Stimulated activated effector memory CD8-positive, alpha-beta T cell treated with anti-CD3 and anti-CD28 coated beads, Interleukin-12 subunit alpha, Interleukin-12 subunit beta, amount 100 ng/mL, for 72 hours (primary cell): ENCODE measurements around the gene STUB1.

Source experiments
- ATAC-seq: fragments of 150-1000 bp; cut with Tn5 transposase; 2 replicates; pipeline ENCODE4 v1.10.0; 2021
- DNase-seq, 2 donors: peaks; one replicate each; pipeline ENCODE4 v3.0.0; 2021 to 2022; ENCODE audit warnings: low spot score in 2 of 2
- H3K27ac Mint-ChIP-seq: one replicate; pipeline ENCODE4 v1.8.0; 2022; ENCODE audit warnings: mild to moderate bottlenecking, mixed read lengths
- H3K36me3 Mint-ChIP-seq: one replicate; pipeline ENCODE4 v1.8.0; 2022; ENCODE audit warnings: mild to moderate bottlenecking, mixed read lengths
- H3K4me1 Mint-ChIP-seq: one replicate; pipeline ENCODE4 v1.8.0; 2022; ENCODE audit warnings: mixed read lengths
- H3K4me3 Mint-ChIP-seq: one replicate; pipeline ENCODE4 v1.8.0; 2022; ENCODE audit warnings: mild to moderate bottlenecking, mixed read lengths
- H3K9me3 Mint-ChIP-seq: one replicate; pipeline ENCODE4 v1.8.0; 2022; ENCODE audit warnings: mixed read lengths

The STUB1 gene

DNA sequence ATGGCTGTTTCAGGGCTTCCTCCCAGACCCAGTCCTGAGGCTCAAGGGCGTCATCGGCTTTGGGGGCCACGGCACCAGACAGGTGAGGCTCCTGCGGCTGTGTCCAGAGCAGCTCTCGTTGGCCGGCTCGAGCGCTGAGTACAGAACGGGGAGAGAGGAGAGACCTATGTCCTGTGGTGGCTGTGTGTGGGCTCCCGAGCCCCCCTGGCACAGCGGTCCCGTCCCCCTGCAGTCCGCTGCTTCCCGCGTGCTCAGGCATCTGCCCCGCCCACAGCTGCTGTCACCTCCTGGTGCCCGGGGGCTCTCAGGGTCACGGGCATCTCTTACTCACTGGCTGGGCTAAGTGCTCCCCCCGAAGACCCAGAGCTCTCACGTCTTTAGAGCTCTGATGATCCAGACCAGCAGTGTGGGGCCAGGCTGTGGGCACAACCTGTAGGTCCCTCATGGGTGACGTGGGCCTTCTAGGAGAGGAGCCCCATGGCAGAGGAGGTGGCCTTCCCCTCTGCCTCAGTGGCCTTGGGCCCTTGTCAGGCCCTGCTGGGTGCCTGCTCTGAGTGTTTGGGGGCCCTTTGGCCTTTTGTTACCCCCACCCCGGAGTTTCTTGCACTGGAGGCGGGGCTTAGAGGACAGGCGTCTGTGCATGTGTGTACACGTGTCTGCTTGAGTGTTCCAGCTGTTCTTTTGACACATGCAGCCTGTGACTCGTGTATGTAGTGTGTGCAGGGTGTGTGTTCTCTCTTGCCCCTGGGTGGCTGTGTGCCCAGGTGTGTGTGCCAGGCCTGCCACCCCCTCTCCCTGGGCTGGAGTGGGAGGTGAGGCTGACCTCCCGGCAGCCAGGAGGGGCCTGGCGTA lies 27.5 kb upstream of the STUB1 start:
- Mint-ChIP-seq H3K4me1 (peaks cover 16% of the 10 kb centered on the region), H3K27ac (no peak overlapping the region), H3K9me3 (no peaks in the 10 kb centered on the region), H3K36me3 (peaks cover 10% of the 10 kb centered on the region), H3K4me3 (no peak overlapping the region)
- ATAC-seq, result no peak
- DNase-seq, result no peak

DNA sequence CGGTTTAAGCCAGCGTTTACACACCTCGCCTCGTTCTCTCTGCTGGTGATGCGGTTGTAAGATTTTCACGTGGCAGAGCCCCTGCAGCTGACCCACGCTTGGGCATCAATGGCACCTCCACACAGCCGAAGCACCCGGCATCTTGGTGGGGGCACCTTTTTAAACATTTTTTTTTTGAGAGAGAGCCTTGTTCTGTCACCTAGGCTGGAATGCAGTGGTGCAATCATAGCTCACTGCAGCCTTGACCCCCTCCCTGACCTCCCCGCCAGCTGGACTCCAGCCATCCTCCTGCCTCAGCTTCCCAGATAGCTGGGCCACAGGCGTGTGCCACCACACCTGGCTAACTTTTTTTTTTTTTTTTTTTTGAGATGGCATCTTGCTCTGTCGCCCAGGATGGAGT lies 26.2 kb upstream of the STUB1 start:
- Mint-ChIP-seq H3K4me3 (no peak overlapping the region), H3K9me3 (no peaks in the 10 kb centered on the region), H3K4me1 (peaks cover 6% of the 10 kb centered on the region), H3K27ac (no peak overlapping the region), H3K36me3 (peaks cover 10% of the 10 kb centered on the region)
- no peak for ATAC-seq
- DNase-seq, result no peak

DNA sequence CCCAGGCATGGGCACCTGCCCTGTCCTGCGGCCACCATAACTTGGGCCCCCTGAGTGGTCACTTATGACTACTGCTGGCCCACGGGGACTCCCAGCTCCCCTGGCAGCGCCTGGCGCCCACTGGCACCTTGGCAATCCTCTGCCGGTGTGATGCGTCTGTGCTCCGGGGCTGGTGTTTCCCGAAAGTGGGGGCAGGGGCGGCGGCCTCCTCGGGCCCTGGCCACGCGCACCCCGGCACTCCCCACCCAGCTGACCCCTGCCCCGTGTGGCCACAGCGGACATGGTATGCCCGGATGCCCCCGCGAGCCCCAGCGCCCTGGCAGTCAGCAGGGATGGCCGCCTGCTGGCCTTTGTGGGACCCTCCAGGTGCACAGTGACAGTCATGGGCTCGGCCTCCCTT lies 22.7 kb upstream of the STUB1 start:
- Mint-ChIP-seq H3K36me3 (no peaks in the 10 kb centered on the region), H3K4me1 (peaks cover 9% of the 10 kb centered on the region), H3K27ac (no peak overlapping the region), H3K4me3 (no peak overlapping the region), H3K9me3 (no peaks in the 10 kb centered on the region)
- DNase-seq, result no peak
- no peak for ATAC-seq

DNA sequence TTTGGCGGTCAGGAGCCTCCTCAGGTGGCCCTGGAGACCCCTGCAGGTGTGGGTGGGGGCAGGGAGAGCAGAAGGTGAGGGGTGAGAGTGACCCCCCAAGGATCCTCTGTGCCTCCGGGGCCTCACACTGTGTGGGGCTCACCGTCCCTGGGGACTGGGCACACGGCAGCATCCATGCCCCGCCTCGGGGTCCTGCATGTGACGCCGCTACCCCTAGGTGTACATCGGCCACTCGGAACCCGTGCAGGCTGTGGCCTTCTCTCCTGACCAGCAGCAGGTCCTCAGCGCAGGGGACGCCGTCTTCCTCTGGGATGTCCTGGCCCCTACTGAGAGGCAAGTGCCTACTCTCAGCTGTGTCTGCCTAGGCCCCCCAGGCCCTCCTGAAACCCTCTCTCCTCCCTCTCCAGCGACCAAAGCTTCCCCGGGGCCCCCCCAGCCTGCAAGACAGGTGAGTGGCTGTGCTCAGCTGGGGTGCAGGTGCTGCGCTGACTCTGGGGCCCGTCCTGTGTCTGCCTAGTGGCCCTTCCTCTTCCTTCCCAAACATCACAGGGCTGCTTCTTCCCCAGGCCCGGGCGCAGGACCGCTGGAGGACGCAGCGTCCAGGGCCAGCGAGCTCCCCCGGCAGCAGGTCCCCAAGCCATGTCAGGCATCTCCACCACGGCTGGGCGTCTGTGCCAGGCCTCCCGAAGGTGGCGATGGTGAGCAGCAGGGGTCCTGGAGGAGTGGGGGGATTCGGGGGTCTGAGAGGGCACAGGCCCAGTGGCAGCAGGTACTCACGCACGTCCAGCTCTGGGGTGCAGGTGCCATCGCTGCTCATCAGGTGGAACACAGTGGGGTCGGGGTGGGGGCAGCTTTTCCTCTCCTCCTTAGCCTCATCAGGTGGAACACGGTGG lies 21.3 kb upstream of the STUB1 start:
- DNase-seq (no peak), ATAC-seq (no peak)
- no peak overlapping the region for H3K27ac Mint-ChIP-seq
- no peak overlapping the region for H3K4me3 Mint-ChIP-seq
- peaks cover 9% of the 10 kb centered on the region for H3K36me3 Mint-ChIP-seq
- H3K4me1 Mint-ChIP-seq, result peaks cover 9% of the 10 kb centered on the region
- H3K9me3 Mint-ChIP-seq, result no peaks in the 10 kb centered on the region

DNA sequence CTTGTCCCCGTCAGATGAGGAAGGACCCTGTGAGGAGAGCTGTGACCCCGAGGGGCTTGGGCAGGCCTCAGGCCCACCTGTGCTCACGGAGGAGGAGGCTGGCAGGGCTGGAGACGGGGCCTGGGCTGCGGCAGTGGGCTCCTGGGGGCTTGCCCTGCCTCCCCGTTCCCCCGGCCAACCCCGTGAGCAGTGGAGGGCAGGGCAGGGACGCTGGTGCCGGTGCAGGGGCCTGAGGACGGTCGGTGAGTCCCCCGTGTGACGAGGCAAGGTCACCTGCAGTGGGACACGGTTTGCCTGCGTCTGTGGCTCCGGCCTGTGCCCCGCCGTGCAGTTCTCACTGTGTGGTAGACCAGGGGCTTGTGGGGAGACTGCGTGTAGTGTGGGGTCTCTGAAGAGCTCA lies 20.6 kb upstream of the STUB1 start:
- peaks cover 9% of the 10 kb centered on the region for H3K36me3 Mint-ChIP-seq
- H3K9me3 Mint-ChIP-seq, result no peaks in the 10 kb centered on the region
- ATAC-seq, result no peak
- no peak overlapping the region for H3K4me3 Mint-ChIP-seq
- no peak for DNase-seq
- H3K4me1 Mint-ChIP-seq, result peaks cover 9% of the 10 kb centered on the region
- no peak overlapping the region for H3K27ac Mint-ChIP-seq

DNA sequence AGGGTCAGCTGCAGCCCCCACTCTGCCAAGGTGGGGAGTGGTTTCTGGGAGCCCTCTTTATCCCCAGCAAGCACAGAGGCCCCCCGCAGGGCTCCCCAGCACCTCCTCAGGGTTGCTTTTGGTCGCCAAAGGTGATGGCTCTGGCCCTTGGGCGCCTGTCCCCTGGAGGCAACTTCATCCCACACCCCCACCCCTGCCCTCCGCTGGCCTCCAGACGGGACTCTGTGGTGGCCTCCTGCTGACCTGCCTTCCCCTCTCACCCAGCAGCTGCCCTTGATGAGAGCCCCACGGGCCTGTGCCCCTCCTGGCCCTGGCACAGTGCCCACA lies 20.1 kb upstream of the STUB1 start:
- H3K9me3 Mint-ChIP-seq, result no peaks in the 10 kb centered on the region
- H3K4me3 Mint-ChIP-seq, result no peak overlapping the region
- H3K27ac Mint-ChIP-seq, result no peak overlapping the region
- no peak for ATAC-seq
- H3K4me1 Mint-ChIP-seq, result peaks cover 9% of the 10 kb centered on the region
- DNase-seq, result no peak
- peaks cover 9% of the 10 kb centered on the region for H3K36me3 Mint-ChIP-seq

DNA sequence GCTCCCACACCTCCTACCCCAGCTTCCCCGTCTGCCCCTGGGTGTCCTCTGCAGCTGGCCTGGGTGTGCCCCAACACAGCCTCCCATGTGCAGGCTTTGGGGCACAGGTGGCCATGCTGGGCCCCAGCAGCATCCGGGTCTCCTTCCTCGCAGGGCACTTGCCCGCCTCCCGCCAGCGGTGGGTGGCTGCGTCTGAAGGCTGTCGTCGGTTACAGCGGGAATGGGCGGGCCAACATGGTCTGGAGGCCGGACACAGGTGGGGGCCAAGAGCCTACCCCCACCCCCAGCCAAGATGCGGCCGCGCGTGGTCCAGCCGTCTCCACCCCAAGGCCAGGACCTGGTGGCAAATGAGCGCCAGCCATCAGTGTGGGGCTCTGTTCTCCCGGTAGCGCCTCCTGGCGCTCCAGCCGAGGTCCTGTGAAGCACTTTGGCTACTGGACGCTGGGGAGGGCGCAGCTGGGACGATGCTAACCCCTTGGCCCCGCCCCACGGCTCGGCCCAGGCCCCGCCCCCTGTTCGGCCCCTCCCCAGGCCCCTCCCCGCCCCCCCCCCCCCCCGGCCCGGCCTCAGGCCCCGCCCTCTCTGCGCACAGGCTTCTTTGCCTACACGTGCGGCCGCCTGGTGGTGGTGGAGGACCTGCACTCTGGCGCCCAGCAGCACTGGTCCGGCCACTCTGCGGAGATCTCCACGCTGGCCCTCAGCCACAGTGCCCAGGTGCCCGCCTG lies 19.6 kb upstream of the STUB1 start:
- H3K4me3 Mint-ChIP-seq, result no peak overlapping the region
- H3K27ac Mint-ChIP-seq, result no peak overlapping the region
- peak in 1 of 2 donors; percentile 74 for DNase-seq
- H3K36me3 Mint-ChIP-seq, result peaks cover 9% of the 10 kb centered on the region
- no peaks in the 10 kb centered on the region for H3K9me3 Mint-ChIP-seq
- peaks cover 9% of the 10 kb centered on the region for H3K4me1 Mint-ChIP-seq
- ATAC-seq, result peak; percentile 57

DNA sequence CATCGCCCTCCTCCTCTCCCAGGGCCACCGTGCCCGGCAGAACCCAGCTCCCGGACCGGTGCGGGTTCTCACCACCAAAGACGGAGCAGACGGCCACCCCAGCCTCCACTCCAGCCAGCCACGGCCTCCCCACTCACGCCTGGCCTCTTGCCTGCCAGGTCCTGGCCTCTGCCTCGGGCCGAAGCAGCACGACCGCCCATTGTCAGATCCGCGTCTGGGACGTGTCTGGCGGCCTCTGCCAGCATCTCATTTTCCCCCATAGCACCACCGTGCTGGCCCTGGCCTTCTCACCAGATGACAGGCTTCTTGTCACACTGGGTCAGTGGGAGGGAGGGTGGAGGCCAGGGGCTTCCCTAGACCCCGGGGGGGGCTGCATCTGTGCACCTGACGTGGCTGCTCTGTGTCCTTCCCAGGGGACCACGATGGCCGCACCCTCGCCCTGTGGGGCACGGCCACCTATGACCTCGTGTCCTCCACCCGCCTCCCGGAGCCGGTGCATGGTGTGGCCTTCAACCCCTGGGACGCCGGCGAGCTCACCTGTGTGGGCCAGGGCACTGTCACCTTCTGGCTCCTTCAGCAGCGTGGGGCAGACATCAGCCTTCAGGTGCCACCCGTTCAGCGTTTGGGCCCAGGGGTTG lies 18.9 kb upstream of the STUB1 start:
- DNase-seq (no peak), ATAC-seq (no peak)
- Mint-ChIP-seq H3K27ac (no peak overlapping the region), H3K36me3 (peaks cover 9% of the 10 kb centered on the region), H3K4me3 (no peak overlapping the region), H3K4me1 (peaks cover 9% of the 10 kb centered on the region), H3K9me3 (no peaks in the 10 kb centered on the region)

DNA sequence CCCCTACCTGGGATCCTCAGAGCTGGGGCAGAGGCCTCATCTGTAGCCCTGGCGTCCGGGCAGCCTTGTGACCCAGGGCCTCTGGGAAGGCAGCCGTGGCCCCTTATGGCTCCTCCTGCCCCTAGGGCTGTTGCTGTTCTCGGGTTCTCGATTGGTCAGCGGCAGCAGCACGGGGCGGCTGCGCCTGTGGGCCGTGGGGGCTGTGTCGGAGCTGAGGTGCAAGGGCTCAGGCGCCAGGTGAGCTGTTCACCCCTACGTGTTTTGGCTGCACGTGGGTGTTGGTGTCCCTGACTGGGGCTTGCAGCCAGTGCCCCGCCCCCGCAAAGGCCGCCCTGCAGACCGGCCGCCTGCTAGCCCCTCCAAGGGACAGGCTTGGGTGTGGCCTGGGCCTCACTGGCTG lies 18.1 kb upstream of the STUB1 start:
- Mint-ChIP-seq H3K4me3 (no peak overlapping the region), H3K36me3 (peaks cover 9% of the 10 kb centered on the region), H3K9me3 (no peaks in the 10 kb centered on the region), H3K27ac (no peak overlapping the region), H3K4me1 (peaks cover 9% of the 10 kb centered on the region)
- ATAC-seq (no peak), DNase-seq (no peak)

DNA sequence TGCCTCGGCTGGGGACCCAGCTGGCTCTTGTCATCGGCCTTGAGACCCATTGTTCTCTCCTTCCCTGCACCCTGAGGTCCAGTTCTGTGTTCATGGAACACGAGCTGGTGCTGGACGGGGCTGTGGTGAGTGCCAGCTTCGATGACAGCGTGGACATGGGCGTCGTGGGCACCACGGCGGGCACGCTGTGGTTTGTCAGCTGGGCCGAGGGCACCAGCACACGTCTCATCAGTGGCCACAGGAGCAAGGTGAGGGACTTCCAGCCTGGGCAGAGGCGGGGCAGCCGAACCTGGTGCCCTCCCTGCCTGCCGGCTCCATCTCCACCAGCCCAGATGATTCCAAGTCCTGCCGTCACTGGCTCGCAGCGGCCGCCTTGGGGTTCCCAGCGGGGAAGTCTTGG lies 17.6 kb upstream of the STUB1 start:
- Mint-ChIP-seq H3K4me1 (peaks cover 9% of the 10 kb centered on the region), H3K36me3 (peaks cover 9% of the 10 kb centered on the region), H3K27ac (no peak overlapping the region), H3K4me3 (no peak overlapping the region), H3K9me3 (no peaks in the 10 kb centered on the region)
- no peak for DNase-seq
- ATAC-seq, result no peak

DNA sequence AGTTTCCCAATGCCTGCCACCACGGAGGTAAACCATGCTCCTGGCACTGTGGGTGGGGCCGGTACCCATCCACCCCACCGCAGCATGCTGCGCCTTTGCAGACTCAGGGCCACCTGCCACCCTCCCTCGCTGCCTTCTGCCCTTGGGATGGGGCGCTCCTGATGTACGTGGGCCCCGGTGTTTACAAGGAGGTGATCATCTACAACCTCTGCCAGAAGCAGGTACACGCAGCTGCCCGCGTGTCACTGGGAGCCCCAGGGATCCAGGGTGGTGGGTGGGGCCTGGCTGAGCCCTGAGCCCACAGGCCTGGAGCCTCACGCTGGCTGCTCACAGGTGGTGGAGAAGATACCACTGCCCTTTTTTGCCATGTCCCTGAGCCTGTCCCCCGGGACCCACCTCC lies 13.6 kb upstream of the STUB1 start:
- DNase-seq, result no peak
- Mint-ChIP-seq H3K36me3 (peaks cover 26% of the 10 kb centered on the region), H3K27ac (no peak overlapping the region), H3K9me3 (no peaks in the 10 kb centered on the region), H3K4me1 (peaks cover 2% of the 10 kb centered on the region), H3K4me3 (no peak overlapping the region)
- no peak for ATAC-seq

DNA sequence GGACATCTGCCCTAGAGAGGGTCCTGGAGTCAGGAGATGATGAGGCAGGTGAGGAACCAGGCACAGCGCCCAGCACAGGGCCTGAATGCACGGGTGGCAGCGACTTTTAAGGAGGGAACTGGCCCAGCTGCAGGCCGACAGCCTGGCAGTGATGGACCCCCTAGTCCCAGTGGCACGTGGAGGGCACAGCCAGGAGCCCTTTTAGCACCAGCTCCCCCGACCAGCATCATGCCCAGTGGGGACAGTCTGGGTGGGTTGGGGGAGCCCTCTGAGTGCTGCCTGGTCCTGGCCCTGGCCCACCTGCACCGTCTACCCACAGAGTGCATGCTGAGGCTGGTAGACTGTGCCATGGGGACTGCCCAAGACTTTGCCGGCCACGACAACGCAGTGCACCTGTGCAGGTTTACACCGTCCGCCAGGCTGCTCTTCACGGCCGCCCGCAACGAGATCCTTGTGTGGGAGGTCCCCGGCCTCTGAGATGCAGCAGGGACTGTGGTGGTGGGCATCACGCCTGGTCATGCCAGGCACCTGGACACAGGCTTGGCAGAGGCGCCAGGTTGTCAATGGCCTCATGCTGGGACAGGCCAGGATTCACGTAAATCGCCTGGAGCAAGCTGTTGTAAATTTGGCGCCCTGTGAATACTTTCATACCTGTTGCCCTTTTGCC lies 13.0 kb upstream of the STUB1 start:
- DNase-seq, result no peak
- Mint-ChIP-seq H3K9me3 (no peaks in the 10 kb centered on the region), H3K27ac (peak overlapping the region; percentile 90), H3K4me3 (peak overlapping the region; percentile 77), H3K36me3 (peaks cover 26% of the 10 kb centered on the region), H3K4me1 (no peaks in the 10 kb centered on the region)
- ATAC-seq, result no peak

DNA sequence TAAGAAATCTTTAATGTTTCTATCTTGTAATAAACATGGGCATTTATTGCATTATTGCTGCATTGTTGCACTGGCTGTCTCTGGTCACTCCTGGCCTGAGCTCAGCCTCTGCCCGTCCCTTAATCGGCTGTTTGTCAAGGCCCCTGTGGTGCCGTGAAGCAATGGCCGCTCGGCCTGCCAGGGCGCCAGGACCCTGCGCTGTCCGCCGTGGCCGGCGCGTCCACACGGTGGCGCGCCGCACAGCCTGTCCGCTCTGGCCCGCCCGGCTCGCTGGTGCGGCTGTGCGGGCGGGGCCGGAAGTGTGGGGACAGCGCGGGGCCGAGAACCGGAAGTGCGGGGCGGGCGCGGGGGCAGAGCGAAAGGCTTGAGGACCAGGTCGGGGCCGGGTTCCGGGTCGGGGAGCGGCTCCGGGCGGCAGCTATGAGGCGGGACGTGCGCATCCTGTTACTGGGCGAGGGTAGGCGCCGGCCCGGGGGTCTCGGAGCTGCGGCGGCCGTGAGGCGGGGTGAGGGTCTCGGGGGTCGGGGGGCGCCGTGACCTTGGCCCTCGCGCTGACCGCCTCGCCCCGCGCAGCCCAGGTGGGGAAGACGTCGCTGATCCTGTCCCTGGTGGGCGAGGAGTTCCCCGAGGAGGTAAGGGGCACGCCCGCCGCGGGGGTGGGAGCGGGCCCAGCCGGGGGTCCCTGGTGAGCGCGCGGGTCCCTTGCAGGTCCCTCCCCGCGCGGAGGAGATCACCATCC lies 12.3 kb upstream of the STUB1 start, which contains the start of gene RHOT2:
TSS of gene RHOT2 (plus strand) at position 353 of the 739 bp plus-strand sequence. CDS start at position 421, 68 bp downstream.
- DNase-seq (peak; percentile 92 to 96), ATAC-seq (peak; percentile 93)
- peak within 1 kb of the TSS; percentile 77 for H3K4me3 Mint-ChIP-seq

More for the DNA sequence above, 12.3 kb upstream of the STUB1 start, which contains the start of gene RHOT2:
- H3K9me3 Mint-ChIP-seq, result no peaks in the 10 kb centered on the region
- peaks cover 26% of the 10 kb centered on the region for H3K36me3 Mint-ChIP-seq
- peak within 1 kb of the TSS; percentile 90 for H3K27ac Mint-ChIP-seq
- H3K4me1 Mint-ChIP-seq, result no peaks in the 10 kb centered on the region
